GM19193 (cell line): ENCODE results near the gene FAM181A.
A peak's percentile ranks its signal among the peaks of the same experiment; 100 is the strongest.

Experiments
- POLR2A ChIP-seq: IDR thresholded peaks from 4 replicates; pipeline ENCODE4 v1.6.1; 2011; ENCODE audit not compliant: insufficient read depth, insufficient read length; ENCODE audit errors: extremely low read depth

The FAM181A gene

GRCh38 chr14:93960774-93961438 lies 33.8 kb downstream of the FAM181A start:
- no peak for TF ChIP-seq POLR2A

GRCh38 chr14:93961620-93962019 lies 34.5 kb downstream of the FAM181A start:
- no peak for TF ChIP-seq POLR2A

GRCh38 chr14:93962701-93963601 lies 35.8 kb downstream of the FAM181A start:
- TF ChIP-seq POLR2A: peak; percentile 54

GRCh38 chr14:93963692-93964091 lies 36.5 kb downstream of the FAM181A start:
- TF ChIP-seq POLR2A: no peak

- no peak for TF ChIP-seq POLR2A
Observed at GRCh38 chr14:93964281-93964680, 37.1 kb downstream of the FAM181A start.

GRCh38 chr14:93964820-93965286 lies 37.7 kb downstream of the FAM181A start:
- no peak for TF ChIP-seq POLR2A

GRCh38 chr14:93965287-93965821 lies 38.2 kb downstream of the FAM181A start:
- TF ChIP-seq POLR2A: no peak

GRCh38 chr14:93965946-93966474 lies 38.9 kb downstream of the FAM181A start:
- TF ChIP-seq POLR2A: no peak

- no peak for TF ChIP-seq POLR2A
Observed at GRCh38 chr14:93967637-93968250, 40.6 kb downstream of the FAM181A start.

- peak; percentile 35 for TF ChIP-seq POLR2A
Observed at GRCh38 chr14:93969082-93969828, 42.1 kb downstream of the FAM181A start.

GRCh38 chr14:93970585-93970964 lies 43.4 kb downstream of the FAM181A start:
- no peak for TF ChIP-seq POLR2A

- TF ChIP-seq POLR2A: peak; percentile 35
Observed at GRCh38 chr14:93970965-93971634, 44.0 kb downstream of the FAM181A start.

GRCh38 chr14:93971635-93972027 lies 44.5 kb downstream of the FAM181A start:
- TF ChIP-seq POLR2A: no peak

- TF ChIP-seq POLR2A: no peak
Observed at GRCh38 chr14:93972618-93973205, 45.6 kb downstream of the FAM181A start.

GRCh38 chr14:93973607-93974006 lies 46.5 kb downstream of the FAM181A start:
- TF ChIP-seq POLR2A: no peak
